Ramos (cell line): ENCODE measurements around the gene SPTLC3.

Experiments
- in situ Hi-C: fragments of 300-500 bp; cut with MboI; formaldehyde crosslinking; loops from one replicate; pipeline ENCODE4 v1.14.3; 2022; ENCODE audit warnings: low sequenced_read_pairs; ENCODE audit not compliant: unreplicated experiment

The SPTLC3 gene

DNA sequence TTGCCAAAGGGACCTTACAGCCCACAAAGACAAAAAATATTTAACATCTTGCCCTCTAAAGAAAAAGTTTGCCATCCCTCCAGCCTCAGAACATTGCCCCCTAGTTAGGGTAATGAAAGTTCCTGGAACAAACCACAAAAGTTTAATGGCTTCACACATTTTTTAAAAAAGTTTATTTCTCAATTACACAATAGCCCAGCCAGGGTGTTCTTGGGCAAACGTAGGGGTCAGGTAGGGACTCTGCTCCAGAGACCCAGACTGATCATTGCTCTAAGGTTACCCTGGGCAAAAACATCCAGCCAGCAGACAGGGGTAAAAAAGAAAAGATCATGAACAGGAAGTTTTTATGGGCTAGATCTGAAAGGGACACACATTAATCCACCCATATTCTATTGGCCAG is 207.8 kb downstream of the SPTLC3 start:
- in situ Hi-C loops: no loop called here
